GM12878 (cell line): ENCODE data around the gene MAP1S. TPM values are rescaled to one million over a fixed set of nuclear protein-coding genes. Genes with fewer than 3 reads are reported as not detected.

Experiments used
- CBFB ChIP-seq: IDR thresholded peaks from 2 replicates; pipeline ENCODE4 v1.6.1; 2016; ENCODE audit warnings: antibody characterized with exemption, low read depth
- CBX3 ChIP-seq: fragments of 200-600 bp; sonication (generic); IDR thresholded peaks from 2 replicates; pipeline ENCODE4 v1.6.1; 2016; ENCODE audit warnings: low read depth, borderline replicate concordance
- EGR1 ChIP-seq, 2 experiments: IDR thresholded peaks; 1 replicate in 1 of 2; 2 replicates in 1 of 2; pipeline ENCODE4 v1.6.1; 2011 to 2012; ENCODE audit warnings: low read depth in 2 of 2, low read length in 2 of 2, borderline replicate concordance in 1 of 2, mild to moderate bottlenecking in 1 of 2, moderate library complexity in 1 of 2
- ESRRA ChIP-seq: IDR thresholded peaks from 2 replicates; pipeline ENCODE4 v1.6.1; 2012; ENCODE audit warnings: mild to moderate bottlenecking, low read length, improper control_type of control experiment
- FOXK2 ChIP-seq: fragments of 450-650 bp; IDR thresholded peaks from 2 replicates; pipeline ENCODE4 v1.6.1; 2017; ENCODE audit warnings: mild to moderate bottlenecking, moderate library complexity
- GATAD2B ChIP-seq: fragments of 450-650 bp; conservative IDR thresholded peaks from 2 replicates; pipeline ENCODE4 v1.6.1; 2017; ENCODE audit warnings: low read depth, mild to moderate bottlenecking, moderate library complexity
- HCFC1 ChIP-seq: fragments of 150-350 bp; IDR thresholded peaks from 2 replicates; pipeline ENCODE4 v1.6.1; 2014; ENCODE audit warnings: low read length
- MAX ChIP-seq: IDR thresholded peaks from 2 replicates; pipeline ENCODE4 v1.6.1; 2012; ENCODE audit warnings: low read depth, low read length, improper control_type of control experiment
- MTA2 ChIP-seq: fragments of 450-650 bp; IDR thresholded peaks from 2 replicates; pipeline ENCODE4 v1.6.1; 2016; ENCODE audit warnings: low read depth, mild to moderate bottlenecking, moderate library complexity
- MXI1 ChIP-seq: fragments of 150-350 bp; IDR thresholded peaks from 2 replicates; pipeline ENCODE4 v1.6.1; 2011; ENCODE audit warnings: low read depth, mild to moderate bottlenecking, inconsistent platforms, low read length, improper control_type of control experiment
- NFYB ChIP-seq: IDR thresholded peaks from 2 replicates; pipeline ENCODE4 v1.6.1; 2011; ENCODE audit warnings: low read depth, mild to moderate bottlenecking, low read length, improper control_type of control experiment, moderate library complexity; ENCODE audit not compliant: insufficient read depth
- NRF1 ChIP-seq: conservative IDR thresholded peaks from 2 replicates; pipeline ENCODE4 v1.6.1; 2011; ENCODE audit warnings: mild to moderate bottlenecking, low read depth, low read length, improper control_type of control experiment
- PBX3 ChIP-seq: IDR thresholded peaks from 2 replicates; pipeline ENCODE4 v1.6.1; 2011; ENCODE audit warnings: mild to moderate bottlenecking, low read depth, low read length, moderate library complexity; ENCODE audit not compliant: insufficient replicate concordance
- PRDM15 ChIP-seq: fragments of 450-650 bp; formaldehyde crosslinking; IDR thresholded peaks from 2 replicates; pipeline ENCODE4 v1.4.0; 2020; ENCODE audit warnings: mild to moderate bottlenecking, moderate library complexity
- SIN3A ChIP-seq: IDR thresholded peaks from 2 replicates; pipeline ENCODE4 v1.6.1; 2012; ENCODE audit warnings: low read depth, low read length, improper control_type of control experiment
- SMAD1 ChIP-seq: fragments of 450-650 bp; IDR thresholded peaks from 2 replicates; pipeline ENCODE4 v1.6.1; 2018; ENCODE audit warnings: mild to moderate bottlenecking, low read depth; ENCODE audit not compliant: partially characterized antibody
- SMARCA5 ChIP-seq: fragments of 450-650 bp; IDR thresholded peaks from 2 replicates; pipeline ENCODE4 v1.6.1; 2017; ENCODE audit warnings: mild to moderate bottlenecking
- TCF12 ChIP-seq: IDR thresholded peaks from 2 replicates; pipeline ENCODE4 v1.6.1; 2011; ENCODE audit warnings: low read depth, mild to moderate bottlenecking, low read length
- YY1 ChIP-seq: IDR thresholded peaks from 2 replicates; pipeline ENCODE4 v1.6.1; 2011; ENCODE audit warnings: low read depth, mild to moderate bottlenecking, low read length
- ZBTB40 ChIP-seq: fragments of 450-650 bp; IDR thresholded peaks from 2 replicates; pipeline ENCODE4 v1.6.1; 2016; ENCODE audit warnings: mild to moderate bottlenecking, moderate library complexity, borderline replicate concordance
- ZNF384 ChIP-seq: IDR thresholded peaks from 2 replicates; pipeline ENCODE4 v1.6.1; 2012; ENCODE audit warnings: low read depth, mild to moderate bottlenecking, low read length, improper control_type of control experiment, borderline replicate concordance
- polyA plus RNA-seq, 11 experiments: library from polyadenylated mRNA; depleted of rRNA in 4 of 11; unstranded in 6 of 11; stranded (reverse) in 5 of 11; fragments of >200 nt; fragmentation: Nextera tagmentation in 4 of 11; fragmentation: Illumina TruSeq in 1 of 11; extraction: Ambion mirVana in 4 of 11; extraction: Trizol in 1 of 11; gene quantifications; 1 replicate in 1 of 11; 2 replicates in 10 of 11; pipeline versions ENCODE4 v1.2.1 to v1.2.3, GENCODE V29; 2011 to 2016; ENCODE audit warnings: inconsistent platforms in 2 of 11, missing spikeins in 2 of 11, low read depth in 1 of 11
- total RNA-seq, 4 experiments: library from RNA; depleted of rRNA in 3 of 4; stranded (reverse); fragments of >200 nt in 3 of 4; fragmentation: Illumina TruSeq in 1 of 4; extraction: Trizol in 1 of 4; gene quantifications; 2 replicates each; pipeline versions ENCODE4 v1.2.1 to v1.2.3, GENCODE V29; 2013 to 2021

Gene MAP1S
- total and polyA plus RNA-seq, 10 of the 15 experiments (the other 5 are each of a cell fraction or from before 2014, with no cell fraction given) = 2.1 to 63.9 (median 15.0) TPM

GRCh38 chr19:17739121-17739875 lies 20.0 kb downstream of the MAP1S start (continued):
- TF ChIP-seq SMAD1 (no peak), MXI1 (no peak), CBFB (no peak), NFYB (no peak), GATAD2B (peak; percentile 72; the same call in 1 of the 2 replicates), MTA2 (peak; percentile 53; the same call in 1 of the 2 replicates), CBX3 (no peak), ZNF384 (no peak), FOXK2 (no peak), PRDM15 (CRISPR knock-in tag) (no peak), PBX3 (peak; percentile 30), ZBTB40 (no peak), TCF12 (peak; percentile 97), SMARCA5 (no peak), EGR1 (IDR thresholded peaks at IDR 0.05; ENCODE audit: borderline replicate concordance in 1 of 2, low read depth in 2 of 2, low read length in 2 of 2) (peak; percentile 71 to 100), MAX (no peak), YY1 (peak; percentile 44; the same call in 1 of the 2 replicates), NRF1 (no peak), SIN3A (no peak), ESRRA (no peak), HCFC1 (no peak)
